Esophagus squamous epithelium (tissue), 4 donors: ENCODE measurements around the gene FOXL2NB.

Source experiments
- CTCF ChIP-seq, 6 experiments: fragments of 450-650 bp in 4 of 6; fragments of 200-600 bp in 2 of 6; sonication (generic) in 2 of 6; IDR thresholded peaks; one replicate each; pipeline ENCODE4 v1.5.1; 2016 to 2019; ENCODE audit warnings: antibody characterized with exemption in 6 of 6, mild to moderate bottlenecking in 4 of 6, moderate library complexity in 4 of 6
- POLR2A ChIP-seq, 4 donors: fragments of 450-650 bp; IDR thresholded peaks; one replicate each; pipeline ENCODE4 v1.6.1; 2017; ENCODE audit warnings: antibody characterized with exemption in 4 of 4, mild to moderate bottlenecking in 4 of 4, moderate library complexity in 3 of 4

GRCh38 chr3:138985932-138986331, 38.9 kb downstream of the FOXL2NB start:
- TF ChIP-seq CTCF (IDR thresholded peaks at IDR 0.05): no peak
- TF ChIP-seq POLR2A (IDR thresholded peaks at IDR 0.05): no peak
